OCI-M1 (cell line): Measurements from ENCODE around the gene ITPRID2.

Source experiments
- DNase-seq: peaks from one replicate; lab custom pipeline; 2025; lab: John Stamatoyannopoulos, UW

ITPRID2 gene

GRCh38 chr2:181891258-181891965 is at the start of gene ITPRID2:
Gene ITPRID2, plus strand, starts transcription at chr2:181891730. Its CDS starts 337 bp downstream, at chr2:181892067.
- DNase-seq, result peak; percentile 91

- no peak for DNase-seq
Observed at GRCh38 chr2:181844551-181845290, 46.8 kb upstream of the ITPRID2 start.

GRCh38 chr2:181846399-181847197 is 44.9 kb upstream of the ITPRID2 start:
- no peak for DNase-seq

GRCh38 chr2:181847198-181847556 is 44.4 kb upstream of the ITPRID2 start:
- no peak for DNase-seq

- DNase-seq, result no peak
Observed at GRCh38 chr2:181847702-181848101, 43.8 kb upstream of the ITPRID2 start.

- DNase-seq, result no peak
Observed at GRCh38 chr2:181848261-181848886, 43.2 kb upstream of the ITPRID2 start.

GRCh38 chr2:181849601-181850000 is 41.9 kb upstream of the ITPRID2 start:
- DNase-seq, result no peak

- DNase-seq, result peak; percentile 26
Observed at GRCh38 chr2:181850936-181851560, 40.5 kb upstream of the ITPRID2 start.

- no peak for DNase-seq
Observed at GRCh38 chr2:181851726-181852125, 39.8 kb upstream of the ITPRID2 start.

GRCh38 chr2:181853696-181854095 is 37.8 kb upstream of the ITPRID2 start:
- no peak for DNase-seq

GRCh38 chr2:181857483-181857882 is 34.0 kb upstream of the ITPRID2 start:
- DNase-seq, result no peak

GRCh38 chr2:181858600-181858999 is 32.9 kb upstream of the ITPRID2 start:
- DNase-seq, result no peak

- DNase-seq, result no peak
Observed at GRCh38 chr2:181859123-181859522, 32.4 kb upstream of the ITPRID2 start.

- DNase-seq, result no peak
Observed at GRCh38 chr2:181859803-181860202, 31.7 kb upstream of the ITPRID2 start.

- no peak for DNase-seq
Observed at GRCh38 chr2:181861379-181861778, 30.2 kb upstream of the ITPRID2 start.

- no peak for DNase-seq
Observed at GRCh38 chr2:181862583-181863281, 28.8 kb upstream of the ITPRID2 start.

- DNase-seq, result no peak
Observed at GRCh38 chr2:181872178-181872577, 19.4 kb upstream of the ITPRID2 start.

GRCh38 chr2:181876614-181877063 is 14.9 kb upstream of the ITPRID2 start:
- DNase-seq, result peak; percentile 38

GRCh38 chr2:181877181-181877664 is 14.3 kb upstream of the ITPRID2 start:
- no peak for DNase-seq

- DNase-seq, result no peak
Observed at GRCh38 chr2:181878448-181878847, 13.1 kb upstream of the ITPRID2 start.

- no peak for DNase-seq
Observed at GRCh38 chr2:181879295-181879694, 12.2 kb upstream of the ITPRID2 start.
